GM20431 (cell line): ENCODE data around the gene OR10AD1.
"Not testable (repeated sequence)": the region's sequence is repeated elsewhere in the genome, so short reads cannot be mapped to it uniquely, and the experiment has no call there.

Experiments used
- in situ Hi-C: fragments of 300-500 bp; cut with MseI, MboI; formaldehyde crosslinking; loops from one replicate; pipeline ENCODE4 v1.15.0; 2020; ENCODE audit warnings: low sequenced_read_pairs; ENCODE audit not compliant: unreplicated experiment

OR10AD1 gene, protein sequence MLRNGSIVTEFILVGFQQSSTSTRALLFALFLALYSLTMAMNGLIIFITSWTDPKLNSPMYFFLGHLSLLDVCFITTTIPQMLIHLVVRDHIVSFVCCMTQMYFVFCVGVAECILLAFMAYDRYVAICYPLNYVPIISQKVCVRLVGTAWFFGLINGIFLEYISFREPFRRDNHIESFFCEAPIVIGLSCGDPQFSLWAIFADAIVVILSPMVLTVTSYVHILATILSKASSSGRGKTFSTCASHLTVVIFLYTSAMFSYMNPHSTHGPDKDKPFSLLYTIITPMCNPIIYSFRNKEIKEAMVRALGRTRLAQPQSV

DNA sequence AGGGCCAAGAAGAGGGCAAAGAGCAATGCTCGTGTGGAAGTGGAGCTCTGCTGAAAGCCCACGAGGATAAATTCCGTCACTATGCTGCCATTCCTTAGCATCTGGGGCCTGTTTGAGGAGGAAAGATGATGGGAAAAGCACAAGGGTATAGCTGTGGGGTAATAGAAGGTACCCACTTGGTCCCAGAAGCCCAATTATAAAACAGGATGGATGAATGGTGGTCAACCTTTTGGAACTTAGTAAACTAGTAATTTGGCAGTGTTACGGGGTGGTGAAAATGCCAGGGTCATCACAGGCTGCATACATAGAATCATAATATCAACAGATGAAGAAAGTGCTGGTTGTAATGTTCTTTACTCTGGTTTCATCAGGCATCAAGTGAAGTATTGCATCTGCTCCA, at the start of gene OR10AD1:
Gene OR10AD1 (minus strand): TSS at position 101 of the 400 bp plus-strand sequence. CDS start 0 bp downstream, at position 101.
- in situ Hi-C loops, result no loop called here

DNA sequence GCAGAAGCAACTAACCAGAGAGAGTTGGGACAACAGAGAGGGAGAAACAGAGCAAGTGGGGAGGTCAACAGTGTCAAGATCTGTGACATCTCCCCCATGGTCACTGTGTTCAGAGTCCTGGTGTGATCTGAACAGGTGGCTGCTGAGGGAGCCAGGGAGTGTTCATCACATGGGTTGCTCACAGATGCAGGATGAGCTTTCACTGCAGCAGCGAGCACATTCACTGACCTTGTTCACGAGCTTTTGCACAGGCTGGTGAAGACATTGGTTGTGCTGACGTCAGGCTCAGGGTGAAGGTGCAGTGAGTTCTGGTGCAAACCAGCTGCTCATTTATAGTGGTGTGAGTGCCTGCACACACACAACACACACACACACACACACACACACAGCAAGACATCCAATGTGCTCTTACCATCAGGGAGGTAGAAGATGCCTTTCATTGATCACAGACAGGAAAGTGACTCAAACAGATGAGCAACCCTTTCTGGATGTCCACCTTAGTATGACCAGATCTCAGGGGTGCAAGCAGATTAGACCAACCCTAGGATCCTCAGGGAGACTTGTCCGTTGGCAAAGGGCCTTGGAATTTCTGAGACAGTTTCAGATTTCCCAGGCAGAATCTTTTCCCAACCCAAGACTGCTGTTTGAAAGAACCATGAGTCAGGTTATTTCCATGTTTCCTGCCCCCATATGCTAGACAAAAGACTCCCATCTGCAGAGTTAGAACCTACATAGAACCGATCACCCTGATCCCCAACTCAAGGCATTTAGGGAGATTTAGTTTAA, 44.3 kb upstream of the OR10AD1 start:
- in situ Hi-C loops, result no loop called here

DNA sequence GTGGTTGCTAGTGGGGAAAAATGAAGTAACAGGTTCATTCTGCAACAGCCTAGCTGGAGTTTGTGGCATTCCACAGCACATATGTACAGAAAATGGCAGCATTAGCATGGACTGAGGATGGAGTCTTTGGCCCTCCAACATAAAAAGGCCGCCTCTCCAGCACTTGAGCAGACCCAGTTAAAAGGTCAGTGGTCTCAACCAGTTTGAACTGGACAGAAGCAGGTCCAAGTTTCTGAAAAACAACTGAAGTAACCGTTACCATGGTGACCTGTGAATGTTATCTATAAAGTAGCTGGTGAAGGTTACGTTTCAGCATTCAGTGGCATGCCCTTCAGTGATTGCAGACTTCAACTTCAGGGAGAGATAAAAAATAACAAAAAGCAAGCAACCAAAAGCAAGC, 34.1 kb upstream of the OR10AD1 start:
- in situ Hi-C loops, result no loop called here

DNA sequence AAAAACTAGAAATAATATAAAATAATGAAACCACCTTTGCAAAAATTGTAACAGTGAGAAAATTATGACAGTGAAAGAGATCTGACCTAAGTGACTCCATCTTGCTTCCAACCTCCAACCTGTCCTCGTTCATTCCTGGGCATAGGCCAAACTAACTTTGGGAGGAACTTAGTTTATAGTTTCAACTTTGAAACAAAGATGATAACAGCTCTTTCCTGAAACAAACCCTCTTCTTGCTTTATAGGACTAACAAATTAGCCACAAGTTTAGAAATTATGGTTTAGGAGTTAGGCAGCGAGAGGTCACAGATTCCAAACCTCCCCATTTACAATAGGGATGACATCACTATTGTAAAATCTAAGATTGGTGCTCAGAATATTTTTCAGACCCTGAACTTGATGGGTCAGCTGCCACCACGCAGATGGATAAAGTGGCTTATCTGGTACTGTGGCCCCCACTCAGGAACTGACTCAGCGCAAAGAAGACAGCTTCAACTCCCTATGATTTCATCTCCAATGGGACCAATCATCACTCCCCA, 32.8 kb upstream of the OR10AD1 start:
- in situ Hi-C loops, result no loop called here

DNA sequence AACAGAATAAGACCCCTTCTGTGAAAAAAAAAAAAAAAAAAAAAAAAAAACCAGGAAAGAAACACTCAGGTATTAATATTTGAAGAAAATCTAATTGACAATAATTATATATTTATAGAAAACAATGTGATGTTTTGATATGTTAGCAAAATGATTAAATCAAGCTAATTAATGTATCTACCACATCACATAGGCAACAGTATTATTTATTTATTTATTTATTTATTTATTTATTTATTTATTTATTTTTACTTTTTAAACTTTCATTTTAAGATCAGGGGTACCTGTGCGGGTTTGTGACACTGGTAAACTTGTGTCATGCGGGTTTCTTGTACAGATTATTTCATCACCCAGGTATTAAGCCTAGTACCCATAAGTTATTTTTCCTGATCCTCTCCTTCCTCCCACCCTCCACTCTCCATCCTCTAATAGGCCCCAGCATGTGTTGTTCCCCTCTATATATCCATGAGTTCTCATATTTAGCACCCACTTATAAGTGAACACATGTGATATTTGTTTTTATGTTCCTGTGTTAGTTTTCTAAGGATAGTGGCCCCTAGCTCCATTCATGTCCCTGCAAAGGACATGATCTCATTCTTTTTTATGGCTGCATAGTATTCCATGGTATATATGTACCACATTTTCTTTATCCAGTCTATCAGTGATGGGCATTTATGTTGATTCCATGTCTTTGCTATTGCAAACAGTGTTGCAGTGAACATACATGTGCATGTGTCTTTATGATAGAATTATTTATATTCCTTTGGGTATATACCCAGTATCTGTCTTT, 28.3 kb upstream of the OR10AD1 start:
- in situ Hi-C loops, result not testable (repeated sequence)

DNA sequence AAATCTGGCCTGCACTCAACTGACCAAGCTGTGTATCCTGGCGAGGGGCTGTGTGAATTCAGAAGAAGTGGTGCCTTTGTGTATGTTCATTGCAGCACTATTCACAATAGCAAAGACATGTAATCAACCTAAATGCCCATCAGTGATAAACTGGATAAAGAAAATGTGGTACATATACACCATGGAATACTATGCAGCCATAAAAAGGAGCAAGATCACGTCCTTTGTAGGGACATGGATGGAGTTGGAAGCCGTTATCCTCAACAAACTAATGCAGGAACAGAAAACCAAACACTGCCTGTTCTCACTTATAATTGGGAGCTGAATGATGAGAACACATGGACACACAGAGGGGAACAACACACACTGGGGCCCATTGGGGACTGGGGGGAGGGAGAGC, 21.4 kb upstream of the OR10AD1 start:
- in situ Hi-C loops, result not testable (repeated sequence)

DNA sequence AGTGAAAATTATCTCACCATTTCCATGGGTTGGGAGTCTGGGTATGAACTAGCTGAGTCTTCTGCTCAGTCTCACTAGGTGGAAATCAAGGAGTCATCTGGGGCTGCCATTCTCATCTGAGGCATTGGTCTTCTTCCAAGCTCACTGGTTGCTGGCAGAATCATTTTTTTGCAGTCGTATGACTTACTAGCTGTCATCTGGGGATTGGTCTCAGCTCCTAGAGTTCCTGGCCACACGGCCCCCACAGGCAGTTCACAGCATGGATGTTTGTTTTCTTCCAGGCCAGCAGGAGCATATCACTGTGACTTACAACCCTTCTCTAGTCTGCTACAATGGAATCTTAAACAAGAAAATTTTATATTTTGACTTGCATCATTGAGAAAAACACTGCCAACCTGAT, 18.6 kb upstream of the OR10AD1 start:
- in situ Hi-C loops, result no loop called here

DNA sequence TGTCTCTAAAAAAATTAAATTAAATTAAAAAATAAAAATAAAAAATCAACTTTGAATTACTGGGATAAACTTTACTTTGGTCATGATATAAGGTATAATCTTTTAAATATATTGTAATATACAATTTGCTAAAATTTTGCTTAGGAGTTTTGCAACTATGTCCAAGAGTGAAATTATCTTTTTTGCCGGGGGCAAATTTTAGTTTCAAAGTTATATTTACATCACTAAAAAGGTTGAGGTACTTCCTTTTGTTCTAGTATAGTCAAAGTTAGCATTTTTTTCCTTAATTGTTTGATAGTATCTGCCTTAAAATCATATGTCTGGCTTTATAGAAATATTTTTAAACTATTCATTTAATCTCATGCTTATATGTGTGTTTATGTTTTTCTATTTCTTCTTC, 17.6 kb upstream of the OR10AD1 start:
- in situ Hi-C loops, result no loop called here

DNA sequence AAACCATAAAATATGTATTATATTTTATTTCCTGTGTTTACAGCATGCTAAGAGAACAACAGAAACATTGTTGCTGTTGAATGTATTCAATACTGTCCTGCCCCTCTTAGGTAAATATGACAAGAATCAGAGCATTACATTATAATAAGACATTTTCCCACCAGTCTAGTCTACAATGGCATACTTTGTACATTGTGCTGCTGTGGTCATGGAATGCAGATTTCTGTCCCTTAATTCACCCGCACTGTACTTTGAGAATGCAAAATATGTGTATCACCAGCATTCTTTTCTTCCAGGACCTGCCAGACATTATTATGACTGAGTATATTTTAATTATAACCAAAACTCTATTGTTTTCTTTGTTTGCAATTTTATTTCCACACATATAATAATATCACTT, 16.5 kb upstream of the OR10AD1 start:
- in situ Hi-C loops, result no loop called here

DNA sequence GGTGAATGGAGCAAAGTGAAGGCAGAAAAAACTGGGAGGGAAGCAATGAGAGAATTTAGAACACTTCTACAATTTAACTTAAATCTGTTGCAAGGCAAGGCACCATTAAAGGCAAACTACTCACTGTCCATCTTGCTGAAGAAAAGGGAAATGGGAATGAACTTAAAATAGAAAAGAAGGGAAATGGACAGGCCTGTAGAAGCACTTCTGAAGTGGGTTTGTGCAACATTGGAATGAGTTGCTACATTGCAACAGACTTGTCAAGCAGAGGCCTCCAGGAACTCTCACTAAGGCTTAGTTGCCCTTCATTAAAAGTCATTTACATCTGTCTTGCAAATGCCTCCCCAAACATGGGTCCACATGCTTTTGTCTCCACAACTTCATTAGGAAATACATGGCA, 13.7 kb upstream of the OR10AD1 start:
- in situ Hi-C loops, result no loop called here

DNA sequence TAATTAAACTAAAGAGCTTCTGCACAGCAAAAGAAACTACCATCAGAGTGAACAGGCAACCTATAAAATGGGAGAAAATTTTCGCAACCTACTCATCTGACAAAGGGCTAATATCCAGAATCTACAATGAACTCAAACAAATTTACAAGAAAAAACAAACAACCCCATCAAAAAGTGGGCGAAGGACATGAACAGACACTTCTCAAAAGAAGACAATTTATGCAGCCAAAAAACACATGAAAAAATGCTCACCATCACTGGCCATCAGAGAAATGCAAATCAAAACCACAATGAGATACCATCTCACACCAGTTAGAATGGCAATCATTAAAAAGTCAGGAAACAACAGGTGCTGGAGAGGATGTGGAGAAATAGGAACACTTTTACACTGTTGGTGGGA, 6.4 kb upstream of the OR10AD1 start:
- in situ Hi-C loops, result not testable (repeated sequence)

DNA sequence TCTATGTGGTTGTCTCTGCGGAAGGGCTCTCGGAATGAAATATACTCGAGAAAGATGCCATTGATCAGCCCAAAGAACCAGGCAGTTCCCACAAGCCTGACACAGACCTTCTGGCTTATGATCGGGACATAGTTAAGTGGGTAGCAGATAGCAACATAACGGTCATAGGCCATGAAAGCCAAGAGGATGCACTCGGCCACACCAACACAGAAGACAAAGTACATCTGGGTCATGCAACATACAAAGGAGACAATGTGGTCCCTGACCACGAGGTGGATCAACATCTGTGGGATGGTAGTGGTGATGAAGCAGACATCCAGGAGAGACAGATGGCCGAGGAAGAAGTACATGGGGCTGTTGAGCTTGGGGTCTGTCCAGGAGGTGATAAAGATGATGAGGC, 326 bp downstream of the OR10AD1 start:
- in situ Hi-C loops, result no loop called here

DNA sequence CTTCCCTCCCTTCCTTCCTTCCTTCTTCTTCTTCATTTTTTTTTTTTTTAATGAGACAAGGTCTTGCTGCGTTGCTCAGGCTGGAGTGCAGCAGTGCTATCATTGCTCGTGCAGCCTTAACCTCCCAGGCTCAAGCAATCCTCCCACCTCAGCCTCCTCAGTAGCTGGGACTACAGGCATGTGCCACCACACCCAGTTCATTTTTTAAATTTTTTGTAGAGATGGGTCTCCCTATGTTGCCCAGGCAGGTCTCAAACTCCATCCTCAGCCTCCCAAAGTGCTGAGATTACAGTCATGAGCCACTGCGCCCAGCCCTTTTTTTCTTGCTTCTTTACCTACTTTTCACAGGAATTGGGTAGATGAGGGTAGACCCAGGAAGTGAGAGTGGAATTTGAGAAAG, 1.6 kb downstream of the OR10AD1 start:
- in situ Hi-C loops, result no loop called here

DNA sequence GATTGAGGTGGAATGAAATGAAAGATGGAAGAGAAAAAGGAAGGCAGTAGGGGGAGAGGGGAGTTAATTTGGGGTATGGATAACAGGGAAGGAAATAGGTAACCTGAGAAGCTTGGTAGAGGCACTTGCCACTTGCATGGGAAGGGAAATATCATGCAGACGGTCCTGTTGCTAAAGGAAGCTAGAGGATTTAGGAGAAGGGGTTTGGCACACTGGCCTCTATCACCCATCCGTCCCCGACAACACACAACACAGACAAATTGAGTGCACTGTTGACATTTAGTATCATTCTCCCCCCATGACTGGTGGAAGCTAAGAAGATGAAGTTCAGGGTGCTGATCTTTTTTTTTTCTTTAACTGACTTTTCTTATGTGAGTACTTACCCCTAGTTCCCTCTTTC, 2.0 kb downstream of the OR10AD1 start:
- in situ Hi-C loops, result no loop called here

DNA sequence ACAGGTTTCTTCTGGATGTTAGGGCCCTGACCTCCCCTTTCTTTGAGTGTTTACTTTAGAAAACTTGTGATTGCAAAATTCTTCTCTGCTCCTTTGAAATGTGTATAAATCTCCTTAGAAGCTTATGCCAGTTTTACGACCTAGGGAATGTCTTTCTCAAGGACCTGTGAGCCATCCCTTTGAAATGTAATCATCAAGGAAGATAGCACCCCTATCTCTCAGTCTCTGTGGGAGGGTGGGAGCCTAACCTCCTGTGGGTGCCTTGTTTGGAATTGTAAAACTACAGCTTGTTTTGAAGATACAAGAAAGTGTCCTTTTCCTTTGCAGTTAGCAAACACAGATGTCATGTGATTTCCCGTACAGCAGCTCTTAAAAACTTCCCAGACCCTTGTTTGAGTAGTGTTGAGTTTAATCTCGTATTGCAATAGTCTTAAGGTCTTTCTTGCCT, 3.3 kb downstream of the OR10AD1 start:
- in situ Hi-C loops, result no loop called here

DNA sequence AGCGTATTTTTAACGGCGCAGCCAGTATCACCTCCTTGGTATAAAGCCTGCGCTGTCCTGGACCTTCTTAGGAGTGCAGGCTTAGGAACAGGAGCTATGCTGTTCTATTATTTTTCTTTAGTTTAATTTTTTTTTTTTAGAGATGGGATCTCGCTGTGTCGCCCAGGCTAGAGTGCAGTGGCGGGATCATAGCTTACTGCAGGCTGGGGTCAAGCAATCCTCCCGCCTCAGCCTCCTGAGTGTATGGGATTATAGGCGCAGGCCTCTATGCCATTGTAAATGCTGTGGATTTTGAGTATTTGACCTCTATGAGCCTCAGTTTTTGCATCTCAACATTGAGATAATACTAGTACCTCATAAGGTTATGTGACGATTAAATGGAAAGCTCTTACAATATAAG, 4.1 kb downstream of the OR10AD1 start:
- in situ Hi-C loops, result no loop called here

DNA sequence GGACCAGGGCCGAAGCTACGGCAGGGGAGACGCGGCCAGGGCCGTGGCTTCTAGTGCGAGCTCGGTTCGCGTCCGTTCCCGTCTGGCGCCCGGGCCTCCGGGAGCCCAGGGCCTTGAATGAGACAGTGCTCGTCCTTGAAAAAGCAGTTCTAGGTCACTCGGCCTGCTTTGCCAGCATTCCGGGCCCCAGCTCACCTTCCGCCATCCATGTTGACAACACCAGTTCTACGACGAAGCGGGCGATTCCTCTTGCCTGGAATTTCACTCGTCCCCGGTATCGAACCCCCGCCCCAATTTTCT, 4.5 kb downstream of the OR10AD1 start:
- in situ Hi-C loops, result no loop called here

DNA sequence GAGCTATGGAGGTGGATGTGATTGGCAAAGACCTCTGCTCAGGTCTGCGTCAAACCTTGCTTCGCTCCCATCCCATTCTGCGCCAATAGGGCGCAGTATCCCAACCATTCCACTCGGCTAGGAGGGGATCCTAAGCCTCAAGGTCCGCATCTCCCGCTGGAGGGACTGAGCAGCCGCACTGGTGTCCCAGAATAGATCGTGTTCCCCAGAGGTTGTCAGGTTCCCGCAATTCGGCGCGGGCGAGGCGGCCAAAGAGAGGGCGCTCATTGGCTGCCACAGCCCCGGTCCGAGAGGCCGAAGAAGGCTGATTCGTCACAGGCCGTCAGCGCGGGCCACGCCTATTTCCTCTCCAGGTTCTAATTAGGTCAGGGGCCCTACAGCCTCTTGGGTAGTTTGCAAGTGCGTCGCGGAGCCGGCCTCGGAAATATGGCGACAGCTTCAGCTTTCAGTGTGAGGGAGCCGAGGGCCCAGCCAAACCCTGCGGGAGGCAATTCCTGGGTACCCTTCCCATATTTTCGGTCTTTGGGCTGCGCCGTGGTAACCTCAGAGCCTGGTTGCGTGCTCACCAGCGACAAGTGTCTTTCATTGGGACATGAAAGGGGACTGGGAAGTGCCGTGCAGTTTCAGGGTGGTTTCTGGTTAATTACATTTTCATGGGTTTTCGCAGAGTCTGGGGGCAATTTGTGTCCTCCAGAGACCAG, 5.0 kb downstream of the OR10AD1 start:
- in situ Hi-C loops, result no loop called here

DNA sequence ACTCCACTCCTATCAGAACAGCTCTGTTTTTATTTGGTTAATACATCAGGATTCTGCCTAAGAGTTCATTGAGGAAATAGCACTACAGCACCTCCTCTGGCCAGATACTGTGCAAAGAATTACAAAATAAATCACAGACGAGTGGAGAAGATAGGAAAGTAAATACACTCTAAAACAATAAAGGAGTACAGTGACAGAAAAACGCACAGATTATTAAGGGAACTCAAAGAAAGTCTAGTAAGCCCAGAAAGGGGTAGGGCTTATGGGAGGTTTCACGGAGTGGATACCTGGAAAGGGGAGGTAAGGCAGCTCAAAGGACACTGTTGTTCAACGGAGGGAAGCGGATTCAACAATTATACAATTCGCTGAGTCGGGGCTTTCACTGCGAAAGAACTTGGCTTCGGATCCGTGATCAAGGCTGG, 5.5 kb downstream of the OR10AD1 start:
- in situ Hi-C loops, result no loop called here

DNA sequence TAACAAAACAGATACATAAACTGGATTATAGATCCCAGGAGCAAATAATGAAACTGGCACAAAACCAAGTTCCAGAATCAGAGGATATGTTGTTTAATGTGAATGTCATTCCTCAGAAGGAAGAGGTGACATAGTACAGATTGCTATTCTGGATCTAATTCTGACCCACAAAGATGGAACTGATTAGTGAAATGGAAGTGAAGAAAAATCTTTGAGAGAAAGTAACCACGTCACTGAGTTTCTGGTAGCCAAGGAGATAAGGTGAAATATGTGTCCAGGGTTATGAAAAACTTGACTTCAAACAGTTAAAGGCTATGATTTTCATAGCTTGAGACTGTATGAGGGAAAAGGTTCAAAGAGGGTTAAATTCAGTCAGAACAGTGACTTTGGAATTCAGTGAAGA, 8.3 kb downstream of the OR10AD1 start:
- in situ Hi-C loops, result no loop called here
